GM21423 (cell line): ENCODE results near the gene SEMA6B.
"Not testable (repeated sequence)": the region's sequence is repeated elsewhere in the genome, so short reads cannot be mapped to it uniquely, and the experiment has no call there.

Source experiments
- ATAC-seq: cut with Tn5 transposase; IDR thresholded peaks from one replicate; pipeline ENCODE4 v1.9.1; 2021; ENCODE audit warnings: mild to moderate bottlenecking, moderate library complexity; ENCODE audit not compliant: unreplicated experiment

The SEMA6B gene

GRCh38 chr19:4559569-4559968 lies at the start of gene SEMA6B:
Gene SEMA6B (minus strand): TSS chr19:4559684. CDS start chr19:4558457, 1,227 bp downstream.
- ATAC-seq = no peak

- ATAC-seq = no peak
These were observed 47.6 kb upstream of the SEMA6B start for GRCh38 chr19:4606921-4607678.

GRCh38 chr19:4606181-4606580 lies 46.7 kb upstream of the SEMA6B start:
- ATAC-seq = no peak

DNA sequence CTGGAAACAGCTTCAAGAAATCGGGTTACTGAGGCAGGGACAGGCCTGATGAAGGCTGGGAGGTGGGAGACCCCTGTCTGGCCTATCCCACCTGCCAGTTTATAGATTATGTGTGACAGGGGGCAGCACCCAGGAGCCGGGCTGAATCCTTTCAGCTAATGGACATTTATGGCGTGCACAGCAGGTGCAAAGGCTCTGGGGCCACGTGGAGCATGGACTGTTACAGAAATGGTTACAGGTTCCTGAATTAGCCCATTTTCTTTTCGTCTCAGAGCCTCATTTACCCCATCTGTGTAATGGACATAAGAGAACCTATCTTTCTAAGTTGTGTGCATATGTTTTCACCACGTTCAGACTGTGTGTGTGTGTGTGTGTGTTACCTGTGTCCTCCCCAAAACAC lies 45.4 kb upstream of the SEMA6B start:
- no peak for ATAC-seq

DNA sequence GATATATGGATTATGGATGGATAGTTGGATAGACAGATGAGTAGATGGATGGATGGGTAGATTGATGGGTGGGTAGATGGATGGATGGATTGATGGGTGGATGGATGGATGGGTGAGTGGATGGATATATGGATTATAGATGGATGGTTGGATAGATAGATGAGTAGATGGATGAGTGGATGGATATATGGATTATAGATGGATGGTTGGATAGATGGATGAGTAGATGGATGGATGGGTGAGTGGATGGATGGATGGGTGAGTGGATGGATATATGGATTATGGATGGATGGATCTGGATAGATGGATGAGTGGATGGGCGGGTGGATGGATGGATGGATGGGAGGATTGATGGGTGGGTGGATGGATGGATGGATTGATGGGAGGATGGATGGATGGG lies 43.4 kb upstream of the SEMA6B start:
- ATAC-seq = no peak

DNA sequence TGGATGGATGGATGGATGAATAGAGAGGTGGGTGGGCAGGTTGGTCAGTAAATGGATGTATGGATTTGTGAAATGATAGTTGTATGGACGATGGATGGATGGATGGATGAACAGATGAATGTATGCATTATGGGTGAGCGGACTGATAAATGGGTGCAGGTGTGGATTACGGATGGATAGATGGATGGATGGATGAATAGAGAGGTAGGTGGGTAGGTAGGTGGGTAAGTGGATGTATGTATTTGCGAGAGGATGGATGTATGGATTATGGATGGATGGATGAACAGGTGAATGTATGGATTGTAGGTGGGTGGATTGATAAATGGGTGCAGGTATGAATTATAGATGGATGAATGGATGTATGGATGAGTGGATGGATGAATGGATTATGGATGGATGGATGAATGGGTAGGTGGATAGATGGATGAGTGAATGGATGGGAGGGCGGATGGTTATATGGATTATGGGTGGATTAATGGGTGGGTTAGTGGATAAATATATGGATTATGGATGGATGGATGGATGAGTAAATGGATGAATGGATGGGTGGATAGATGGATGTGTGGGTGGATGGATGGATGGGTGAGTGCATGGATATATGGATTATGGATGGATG lies 42.8 kb upstream of the SEMA6B start:
- no peak for ATAC-seq

DNA sequence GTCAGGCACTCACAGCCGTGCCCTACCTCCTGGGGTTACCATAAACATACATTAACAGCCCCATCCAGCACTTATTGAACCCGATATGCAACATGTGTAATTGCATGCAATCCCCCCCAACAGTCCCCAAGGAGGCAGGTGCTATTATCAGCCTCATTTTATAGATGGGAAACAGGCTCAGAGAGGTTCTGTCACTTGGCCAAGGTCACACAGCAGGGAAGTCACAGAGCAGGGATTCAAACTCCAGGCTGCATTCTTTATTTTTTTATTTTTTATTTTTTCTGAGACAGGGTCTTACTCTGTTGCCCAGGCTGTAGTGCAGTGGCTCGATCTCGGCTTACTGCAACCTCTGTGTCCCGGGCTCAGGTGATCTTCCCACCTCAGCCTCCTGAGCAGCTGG lies 41.4 kb upstream of the SEMA6B start:
- no peak for ATAC-seq

DNA sequence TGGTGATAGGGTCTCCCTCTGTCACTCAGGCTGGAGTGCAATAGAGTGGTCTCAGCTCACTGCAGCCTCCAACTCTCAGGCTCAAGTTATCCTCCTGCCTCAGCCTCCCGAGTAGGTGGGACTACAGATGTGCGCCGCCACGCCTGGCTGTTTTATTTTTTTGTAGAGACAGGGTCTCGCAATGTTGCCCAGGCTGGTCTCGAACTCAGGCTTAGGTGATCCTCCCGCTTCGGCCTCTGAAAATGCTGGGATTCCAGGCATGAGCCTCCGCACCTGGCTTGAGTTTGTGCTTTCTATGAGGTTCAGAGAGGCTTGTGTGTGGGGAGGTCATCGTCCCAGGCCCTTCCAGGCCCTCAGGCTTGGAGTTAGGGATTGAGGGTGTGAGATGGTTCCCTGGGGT lies 40.6 kb upstream of the SEMA6B start:
- no peak for ATAC-seq

DNA sequence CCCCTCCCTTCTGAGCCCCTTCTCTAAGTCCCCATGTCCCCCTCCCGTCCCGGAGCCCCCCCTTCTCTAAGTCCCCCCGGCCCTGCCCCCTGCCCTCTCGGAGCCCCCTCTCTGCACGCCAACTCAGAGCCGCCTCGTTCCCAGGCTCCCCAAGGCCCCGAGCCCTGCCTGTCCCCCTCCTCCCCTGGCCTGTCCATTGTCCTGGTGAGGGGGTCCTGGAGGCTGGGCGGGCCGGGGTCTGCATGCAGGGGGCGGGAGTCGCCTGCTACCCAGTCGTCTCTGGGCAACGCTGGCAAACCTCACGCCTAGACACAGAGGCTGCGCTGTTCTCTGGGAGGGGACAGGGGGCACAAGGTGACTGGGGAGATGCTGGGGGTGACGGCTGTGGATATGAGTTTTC lies 39.2 kb upstream of the SEMA6B start:
- no peak for ATAC-seq

DNA sequence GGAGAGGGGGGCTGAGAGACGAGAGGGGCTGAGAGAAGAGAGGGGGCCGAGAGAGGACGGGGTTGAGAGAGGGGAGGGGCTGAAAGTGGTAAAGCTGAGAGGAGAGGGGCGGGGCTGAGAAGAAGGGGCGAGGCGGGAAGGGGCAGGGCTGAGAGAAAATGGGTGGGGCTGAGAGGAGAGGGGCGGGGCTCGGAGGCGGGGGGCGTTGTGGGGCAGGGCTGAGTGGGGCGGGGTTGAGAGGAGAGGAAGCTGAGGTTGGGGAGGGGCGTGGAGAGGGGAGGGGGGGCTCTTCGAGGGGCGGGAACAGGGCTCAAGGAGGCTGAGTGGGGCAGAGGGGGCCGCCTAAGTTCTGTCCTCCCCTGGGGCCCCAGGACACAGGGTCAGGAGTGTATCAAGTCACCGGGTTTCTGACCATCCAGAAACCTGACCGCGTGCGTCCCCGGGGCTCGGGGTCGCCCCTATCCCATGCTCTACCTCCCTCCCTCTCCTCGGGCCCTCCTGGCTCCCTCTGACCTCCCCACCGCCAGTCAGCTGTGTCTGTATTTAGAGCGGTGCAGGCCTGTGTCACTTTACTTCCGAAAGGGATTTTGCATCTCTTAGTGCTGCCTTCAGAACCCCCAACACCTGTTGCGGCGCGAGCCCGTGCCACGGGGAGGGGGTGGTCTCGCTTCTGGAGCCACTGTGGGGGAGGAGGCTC lies 38.6 kb upstream of the SEMA6B start:
- no peak for ATAC-seq

- no peak for ATAC-seq
These were observed 37.9 kb upstream of the SEMA6B start for GRCh38 chr19:4597278-4597974.

DNA sequence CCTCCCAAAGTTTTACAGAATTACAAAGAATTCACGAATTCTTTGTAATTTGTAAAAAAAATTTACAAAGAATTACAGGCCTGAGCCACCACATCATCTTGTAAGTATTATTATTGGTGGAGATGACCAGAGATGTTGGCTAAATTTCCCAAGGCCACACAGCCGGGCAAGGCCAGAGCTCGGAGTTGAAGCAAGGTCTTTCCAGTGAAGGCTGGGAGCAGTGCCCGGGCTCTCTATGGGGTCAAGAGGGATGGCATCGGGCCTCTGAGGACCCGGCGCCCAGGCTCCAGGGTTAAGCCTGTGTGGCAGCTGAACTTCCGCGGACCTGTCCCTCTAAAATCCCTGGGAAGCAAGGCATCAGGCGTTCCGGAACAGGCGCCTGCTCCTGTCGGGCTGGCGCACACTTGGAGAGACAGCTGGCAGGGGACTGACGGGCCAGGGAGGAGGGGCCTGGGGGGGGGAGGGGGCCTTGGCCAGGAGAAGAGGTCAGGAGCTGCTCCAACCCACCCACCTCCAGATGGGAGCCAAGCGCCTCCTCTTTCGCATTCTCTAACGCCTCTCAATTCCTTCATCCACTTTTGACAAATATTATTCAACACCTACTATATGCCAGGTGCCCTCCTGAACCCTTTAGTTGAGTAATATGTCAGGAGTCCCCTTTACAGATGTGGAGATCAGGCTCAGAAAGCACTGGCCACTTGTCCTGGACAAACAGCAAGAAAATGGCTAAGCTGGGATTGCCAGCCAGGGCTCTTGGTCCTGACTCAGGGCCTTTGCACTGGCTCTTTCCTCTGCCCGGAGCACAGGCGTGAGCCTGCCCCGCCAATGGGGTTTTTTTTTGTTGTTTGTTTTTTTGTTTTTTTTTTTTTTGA lies 36.8 kb upstream of the SEMA6B start:
- ATAC-seq = no peak

DNA sequence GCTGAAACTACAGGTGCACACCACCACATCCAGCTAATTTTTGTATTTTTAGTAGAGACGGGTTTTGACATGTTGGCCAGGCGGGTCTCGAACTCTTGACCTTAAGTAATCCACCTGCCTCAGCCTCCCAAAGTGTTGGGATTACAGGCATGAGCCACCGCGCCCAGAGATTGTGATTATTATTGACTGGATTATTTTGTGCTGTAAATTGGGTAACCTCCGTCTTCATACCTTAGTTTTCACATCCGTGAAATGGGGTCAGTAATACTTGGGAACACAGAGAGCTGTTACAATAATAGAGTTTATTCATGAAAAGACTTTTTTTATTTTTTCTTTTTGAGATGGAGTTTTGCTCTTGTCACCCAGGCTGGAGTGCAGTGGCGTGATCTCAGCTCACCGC lies 35.7 kb upstream of the SEMA6B start:
- ATAC-seq = not testable (repeated sequence)

- ATAC-seq = no peak
These were observed 34.7 kb upstream of the SEMA6B start for GRCh38 chr19:4594201-4594600.

DNA sequence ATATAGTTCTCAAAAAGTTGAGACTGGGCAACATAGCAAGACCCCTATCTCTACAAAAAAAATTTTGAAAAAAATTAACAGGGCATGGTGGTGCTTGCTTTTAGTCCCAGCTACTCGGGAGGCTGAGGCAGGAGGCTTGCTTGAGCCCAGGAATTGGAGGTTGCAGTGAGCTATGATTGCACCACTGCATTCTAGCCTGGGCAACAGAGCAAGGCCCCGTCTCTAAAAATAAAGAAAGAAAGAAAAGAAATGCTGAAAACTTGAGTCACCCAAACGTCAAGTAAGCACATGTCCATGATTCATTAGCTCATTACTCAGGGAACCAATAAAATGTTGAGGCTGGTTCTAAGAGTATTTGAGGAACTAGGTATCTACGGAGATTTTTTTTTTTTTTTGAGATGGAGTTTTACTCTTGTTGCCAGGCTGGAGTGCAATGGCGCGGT lies 33.9 kb upstream of the SEMA6B start:
- no peak for ATAC-seq

- ATAC-seq = no peak
These were observed 33.0 kb upstream of the SEMA6B start for GRCh38 chr19:4592445-4592844.

DNA sequence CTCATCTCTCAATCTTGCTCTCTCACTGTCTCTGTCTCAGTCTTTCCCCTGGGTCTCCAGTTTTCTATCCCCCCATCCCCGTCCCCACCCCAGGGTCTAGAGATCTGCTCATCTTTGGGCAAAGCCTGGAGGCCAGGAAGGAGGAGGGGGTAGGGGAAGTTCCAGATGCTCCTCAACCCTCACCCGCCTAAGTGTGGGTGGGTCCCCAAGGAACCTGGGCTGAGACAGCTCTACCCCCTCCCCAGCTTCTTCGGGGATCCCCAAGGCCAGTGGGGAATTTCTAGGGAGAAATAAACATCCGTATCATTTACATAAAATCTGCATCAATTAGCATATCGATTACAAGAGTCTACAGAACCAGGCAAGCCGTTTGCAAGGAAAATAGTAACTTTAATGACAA lies 31.8 kb upstream of the SEMA6B start:
- ATAC-seq = no peak

DNA sequence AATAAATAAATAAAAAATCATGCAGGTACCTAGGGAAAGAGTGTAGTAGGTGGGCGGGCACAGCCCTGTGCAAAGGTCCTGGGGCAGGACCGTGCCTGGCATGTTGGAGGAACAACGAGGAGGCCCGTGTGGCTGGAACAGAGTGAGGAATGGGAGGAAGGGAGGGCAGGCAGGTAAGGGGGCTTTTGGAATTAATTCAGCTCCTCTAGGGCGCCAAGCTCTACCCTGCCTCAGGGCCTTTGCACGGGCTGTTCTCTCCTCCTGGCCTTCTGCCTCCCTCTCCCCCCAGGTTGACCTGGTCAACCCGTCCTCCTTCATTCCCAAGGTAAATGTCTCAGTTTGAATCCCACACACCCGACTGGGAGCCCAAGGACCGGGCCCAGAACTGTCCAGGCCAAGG lies 31.1 kb upstream of the SEMA6B start:
- no peak for ATAC-seq

- ATAC-seq = no peak
These were observed 30.3 kb upstream of the SEMA6B start for GRCh38 chr19:4589579-4590410.
